Measurements from ENCODE around the gene METTL26.

DNA sequence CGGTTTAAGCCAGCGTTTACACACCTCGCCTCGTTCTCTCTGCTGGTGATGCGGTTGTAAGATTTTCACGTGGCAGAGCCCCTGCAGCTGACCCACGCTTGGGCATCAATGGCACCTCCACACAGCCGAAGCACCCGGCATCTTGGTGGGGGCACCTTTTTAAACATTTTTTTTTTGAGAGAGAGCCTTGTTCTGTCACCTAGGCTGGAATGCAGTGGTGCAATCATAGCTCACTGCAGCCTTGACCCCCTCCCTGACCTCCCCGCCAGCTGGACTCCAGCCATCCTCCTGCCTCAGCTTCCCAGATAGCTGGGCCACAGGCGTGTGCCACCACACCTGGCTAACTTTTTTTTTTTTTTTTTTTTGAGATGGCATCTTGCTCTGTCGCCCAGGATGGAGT, 17.9 kb upstream of the METTL26 start:
- TF ChIP-seq, protein P1, sequence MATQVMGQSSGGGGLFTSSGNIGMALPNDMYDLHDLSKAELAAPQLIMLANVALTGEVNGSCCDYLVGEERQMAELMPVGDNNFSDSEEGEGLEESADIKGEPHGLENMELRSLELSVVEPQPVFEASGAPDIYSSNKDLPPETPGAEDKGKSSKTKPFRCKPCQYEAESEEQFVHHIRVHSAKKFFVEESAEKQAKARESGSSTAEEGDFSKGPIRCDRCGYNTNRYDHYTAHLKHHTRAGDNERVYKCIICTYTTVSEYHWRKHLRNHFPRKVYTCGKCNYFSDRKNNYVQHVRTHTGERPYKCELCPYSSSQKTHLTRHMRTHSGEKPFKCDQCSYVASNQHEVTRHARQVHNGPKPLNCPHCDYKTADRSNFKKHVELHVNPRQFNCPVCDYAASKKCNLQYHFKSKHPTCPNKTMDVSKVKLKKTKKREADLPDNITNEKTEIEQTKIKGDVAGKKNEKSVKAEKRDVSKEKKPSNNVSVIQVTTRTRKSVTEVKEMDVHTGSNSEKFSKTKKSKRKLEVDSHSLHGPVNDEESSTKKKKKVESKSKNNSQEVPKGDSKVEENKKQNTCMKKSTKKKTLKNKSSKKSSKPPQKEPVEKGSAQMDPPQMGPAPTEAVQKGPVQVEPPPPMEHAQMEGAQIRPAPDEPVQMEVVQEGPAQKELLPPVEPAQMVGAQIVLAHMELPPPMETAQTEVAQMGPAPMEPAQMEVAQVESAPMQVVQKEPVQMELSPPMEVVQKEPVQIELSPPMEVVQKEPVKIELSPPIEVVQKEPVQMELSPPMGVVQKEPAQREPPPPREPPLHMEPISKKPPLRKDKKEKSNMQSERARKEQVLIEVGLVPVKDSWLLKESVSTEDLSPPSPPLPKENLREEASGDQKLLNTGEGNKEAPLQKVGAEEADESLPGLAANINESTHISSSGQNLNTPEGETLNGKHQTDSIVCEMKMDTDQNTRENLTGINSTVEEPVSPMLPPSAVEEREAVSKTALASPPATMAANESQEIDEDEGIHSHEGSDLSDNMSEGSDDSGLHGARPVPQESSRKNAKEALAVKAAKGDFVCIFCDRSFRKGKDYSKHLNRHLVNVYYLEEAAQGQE (IDR thresholded peaks at IDR 0.05) = no peak
- TF ChIP-seq, protein P2, sequence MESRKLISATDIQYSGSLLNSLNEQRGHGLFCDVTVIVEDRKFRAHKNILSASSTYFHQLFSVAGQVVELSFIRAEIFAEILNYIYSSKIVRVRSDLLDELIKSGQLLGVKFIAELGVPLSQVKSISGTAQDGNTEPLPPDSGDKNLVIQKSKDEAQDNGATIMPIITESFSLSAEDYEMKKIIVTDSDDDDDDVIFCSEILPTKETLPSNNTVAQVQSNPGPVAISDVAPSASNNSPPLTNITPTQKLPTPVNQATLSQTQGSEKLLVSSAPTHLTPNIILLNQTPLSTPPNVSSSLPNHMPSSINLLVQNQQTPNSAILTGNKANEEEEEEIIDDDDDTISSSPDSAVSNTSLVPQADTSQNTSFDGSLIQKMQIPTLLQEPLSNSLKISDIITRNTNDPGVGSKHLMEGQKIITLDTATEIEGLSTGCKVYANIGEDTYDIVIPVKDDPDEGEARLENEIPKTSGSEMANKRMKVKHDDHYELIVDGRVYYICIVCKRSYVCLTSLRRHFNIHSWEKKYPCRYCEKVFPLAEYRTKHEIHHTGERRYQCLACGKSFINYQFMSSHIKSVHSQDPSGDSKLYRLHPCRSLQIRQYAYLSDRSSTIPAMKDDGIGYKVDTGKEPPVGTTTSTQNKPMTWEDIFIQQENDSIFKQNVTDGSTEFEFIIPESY (IDR thresholded peaks at IDR 0.05) = no peak
